Measurements from ENCODE around the gene HOXA2. TPM values are rescaled to one million over a fixed set of nuclear protein-coding genes. Genes with fewer than 3 reads are reported as not detected.

The HOXA2 gene
- total RNA-seq, 1 donor = 3.6 TPM

DNA sequence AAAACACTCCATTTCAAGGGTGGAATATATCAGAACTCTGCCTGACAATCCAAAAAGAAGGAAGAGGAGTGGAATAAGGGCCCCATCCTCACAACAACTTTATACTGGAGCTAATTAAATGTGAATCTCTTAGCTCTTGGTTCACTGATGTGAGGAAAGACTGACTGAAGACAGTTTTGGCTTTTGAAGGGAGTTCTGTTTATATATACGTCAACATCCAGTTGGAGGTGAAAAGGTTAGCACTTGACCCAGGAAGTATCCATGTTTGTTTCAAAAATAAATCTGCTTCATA, 9.7 kb downstream of the HOXA2 start:
- DNase-seq (ENCODE audit: low read depth) = no peak
- TF ChIP-seq, protein P1, sequence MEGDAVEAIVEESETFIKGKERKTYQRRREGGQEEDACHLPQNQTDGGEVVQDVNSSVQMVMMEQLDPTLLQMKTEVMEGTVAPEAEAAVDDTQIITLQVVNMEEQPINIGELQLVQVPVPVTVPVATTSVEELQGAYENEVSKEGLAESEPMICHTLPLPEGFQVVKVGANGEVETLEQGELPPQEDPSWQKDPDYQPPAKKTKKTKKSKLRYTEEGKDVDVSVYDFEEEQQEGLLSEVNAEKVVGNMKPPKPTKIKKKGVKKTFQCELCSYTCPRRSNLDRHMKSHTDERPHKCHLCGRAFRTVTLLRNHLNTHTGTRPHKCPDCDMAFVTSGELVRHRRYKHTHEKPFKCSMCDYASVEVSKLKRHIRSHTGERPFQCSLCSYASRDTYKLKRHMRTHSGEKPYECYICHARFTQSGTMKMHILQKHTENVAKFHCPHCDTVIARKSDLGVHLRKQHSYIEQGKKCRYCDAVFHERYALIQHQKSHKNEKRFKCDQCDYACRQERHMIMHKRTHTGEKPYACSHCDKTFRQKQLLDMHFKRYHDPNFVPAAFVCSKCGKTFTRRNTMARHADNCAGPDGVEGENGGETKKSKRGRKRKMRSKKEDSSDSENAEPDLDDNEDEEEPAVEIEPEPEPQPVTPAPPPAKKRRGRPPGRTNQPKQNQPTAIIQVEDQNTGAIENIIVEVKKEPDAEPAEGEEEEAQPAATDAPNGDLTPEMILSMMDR (IDR thresholded peaks at IDR 0.05; ENCODE audit: insufficient read depth, low read length) = no peak
- no peak overlapping the region for H3K4me3 ChIP-seq (ENCODE audit: low read depth, low read length)

DNA sequence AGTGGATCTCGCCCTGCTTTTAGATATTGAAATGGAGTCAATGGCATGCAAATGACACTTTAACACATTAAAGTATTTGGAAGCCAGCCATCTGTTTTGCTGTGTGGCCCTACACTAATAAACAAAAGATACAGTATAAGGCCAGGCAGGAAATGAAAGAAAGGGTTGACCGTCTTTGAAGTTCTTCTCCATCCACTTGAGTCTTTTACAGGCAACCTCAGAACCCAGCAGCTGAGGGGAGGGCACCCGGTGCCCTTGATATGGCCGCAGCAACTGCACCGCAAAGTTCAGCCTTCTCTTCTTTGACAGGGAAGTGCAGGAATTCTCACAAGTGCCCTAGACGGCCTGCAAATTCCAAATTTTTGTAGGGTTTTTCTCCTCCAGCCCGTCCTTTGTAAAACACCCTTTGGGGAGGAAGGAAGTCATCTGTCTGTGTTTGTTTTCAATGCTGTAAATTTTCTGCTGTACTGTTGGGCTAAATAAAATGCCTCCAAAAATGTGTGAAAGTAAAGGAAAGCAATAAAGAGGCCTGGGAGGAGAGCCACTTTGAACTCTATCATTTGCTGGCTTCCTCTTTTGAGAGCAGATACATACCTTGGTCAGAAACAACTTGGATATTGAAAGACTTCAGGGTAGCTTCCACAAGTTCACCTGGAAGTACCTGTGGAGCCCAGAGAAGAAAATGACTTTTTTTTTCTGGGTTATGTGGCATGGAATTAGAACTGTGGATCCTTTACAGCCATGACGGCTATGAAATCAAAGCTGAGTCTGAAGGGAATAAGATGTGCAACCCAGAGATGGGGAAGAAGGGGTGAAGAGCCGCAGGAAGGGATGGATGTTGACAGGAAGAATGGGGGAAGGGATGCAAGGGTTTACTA, 10.3 kb downstream of the HOXA2 start:
- DNase-seq (ENCODE audit: low read depth) = no peak
- TF ChIP-seq, protein P1 (IDR thresholded peaks at IDR 0.05; ENCODE audit: insufficient read depth, low read length) = no peak
- no peak overlapping the region for H3K4me3 ChIP-seq (ENCODE audit: low read depth, low read length)

DNA sequence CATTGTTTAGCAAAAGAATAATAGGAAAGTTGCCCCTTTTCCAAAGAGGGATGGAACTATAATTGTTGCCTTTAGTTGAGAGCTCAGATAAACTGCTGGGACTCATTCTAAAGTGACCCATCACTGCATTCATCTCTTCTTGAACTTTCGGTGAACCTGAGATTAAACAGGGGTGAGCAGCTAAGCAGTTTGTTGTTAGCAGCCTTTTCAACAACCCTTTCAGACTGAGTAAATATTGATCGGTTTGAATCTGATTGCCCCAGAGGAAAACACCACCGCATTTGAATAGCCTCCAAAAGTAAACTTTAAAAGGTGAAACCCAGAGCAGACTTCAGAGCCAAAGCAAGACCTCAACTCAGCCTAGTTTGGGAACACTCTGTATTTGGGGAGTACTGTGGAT, 11.4 kb downstream of the HOXA2 start:
- no peak overlapping the region for H3K4me3 ChIP-seq (ENCODE audit: low read depth, low read length)
- TF ChIP-seq, protein P1 (IDR thresholded peaks at IDR 0.05; ENCODE audit: insufficient read depth, low read length) = no peak
- no peak for DNase-seq (ENCODE audit: low read depth)

DNA sequence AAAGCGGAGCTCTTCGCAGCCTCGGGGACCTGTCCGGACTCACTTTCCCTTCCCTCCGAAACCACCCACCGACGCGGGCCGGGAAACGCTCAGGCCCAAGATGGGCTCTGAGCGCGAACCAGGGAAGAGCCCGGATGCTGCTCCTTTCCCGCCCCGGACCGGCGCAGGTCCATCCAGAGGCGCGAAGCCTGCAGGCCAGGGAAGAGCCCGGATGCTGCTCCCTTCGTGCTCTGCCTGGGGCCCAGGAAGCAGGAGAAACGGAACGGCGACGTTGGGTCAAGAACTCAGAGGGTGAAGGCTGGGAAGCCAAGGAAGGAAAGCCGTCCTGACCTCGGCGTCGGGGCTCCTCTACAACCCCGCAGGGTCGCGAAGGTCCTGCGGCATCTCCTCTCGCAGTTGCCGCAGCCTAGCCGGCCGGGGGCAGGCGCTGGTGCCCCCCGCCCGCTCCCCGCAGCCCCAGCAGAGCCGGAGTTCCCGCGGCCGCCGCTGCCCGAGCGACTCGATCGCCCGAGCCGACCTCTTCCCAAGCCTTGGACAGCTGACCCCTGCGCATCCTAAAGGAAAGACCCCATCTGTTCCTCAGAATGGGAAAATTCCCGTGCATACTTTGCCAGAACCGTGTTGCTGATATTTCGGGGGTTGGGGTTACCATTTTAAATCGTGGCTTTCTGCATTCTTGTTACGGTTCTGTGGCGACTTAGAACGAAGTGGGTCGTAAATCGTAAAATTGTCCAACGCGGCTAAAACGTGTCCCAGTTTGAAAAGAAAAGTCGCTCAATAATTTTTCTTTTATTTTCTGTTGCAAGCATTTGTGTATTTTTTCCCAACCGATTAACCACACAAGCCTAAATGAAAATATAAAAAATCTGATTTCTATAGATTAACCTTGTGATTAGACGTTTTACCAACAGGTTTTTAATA, 14.2 kb downstream of the HOXA2 start:
- H3K4me3 ChIP-seq (ENCODE audit: low read depth, low read length) = no peak overlapping the region

DNA sequence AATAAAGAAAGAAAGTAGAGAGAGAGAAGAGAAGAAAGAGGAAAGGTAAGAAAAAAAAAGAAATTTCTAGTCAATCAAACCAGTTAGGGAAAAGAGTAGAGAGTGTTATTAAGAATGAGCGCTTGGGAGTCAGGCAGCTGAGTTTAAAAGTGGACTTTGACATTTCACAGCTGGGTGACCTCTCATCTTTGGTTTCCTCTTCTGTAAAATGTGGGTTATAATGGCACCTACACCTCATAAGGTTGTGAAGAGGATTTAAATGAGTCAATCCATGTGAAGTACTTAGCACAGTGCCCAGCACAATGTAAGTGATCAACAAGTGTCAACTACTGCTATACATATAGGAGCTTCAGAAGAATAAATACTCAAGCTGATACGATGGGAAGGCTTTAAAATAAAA, 18.8 kb downstream of the HOXA2 start:
- no peak overlapping the region for H3K4me3 ChIP-seq (ENCODE audit: low read depth, low read length)
- no peak for DNase-seq (ENCODE audit: low read depth)
- TF ChIP-seq, protein P1 (IDR thresholded peaks at IDR 0.05; ENCODE audit: insufficient read depth, low read length) = no peak

More for the DNA sequence above, 14.2 kb downstream of the HOXA2 start:
- DNase-seq (ENCODE audit: low read depth) = no peak
- TF ChIP-seq, protein P1 (IDR thresholded peaks at IDR 0.05; ENCODE audit: insufficient read depth, low read length) = no peak

DNA sequence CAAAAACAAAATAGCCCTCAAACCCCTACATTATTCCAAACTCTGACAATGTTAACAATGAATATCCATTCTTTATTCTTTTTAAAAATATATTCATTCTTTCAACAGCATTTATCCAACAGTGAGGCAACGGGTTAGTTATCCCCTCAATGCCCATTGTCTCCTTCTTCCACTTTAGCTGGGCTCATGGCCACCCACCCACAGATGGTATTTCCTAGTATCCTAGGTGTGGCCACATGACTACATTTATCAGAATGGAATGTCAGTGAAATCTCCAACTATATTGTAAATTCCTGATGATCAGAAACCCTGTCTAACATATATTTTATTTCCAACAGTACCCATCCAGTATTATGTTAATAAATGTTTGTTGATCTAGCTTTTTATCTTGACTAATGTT, 20.3 kb downstream of the HOXA2 start:
- no peak overlapping the region for H3K4me3 ChIP-seq (ENCODE audit: low read depth, low read length)
- DNase-seq (ENCODE audit: low read depth) = no peak
- TF ChIP-seq, protein P1 (IDR thresholded peaks at IDR 0.05; ENCODE audit: insufficient read depth, low read length) = no peak
